NK-92 treated with Interleukin-12 subunit alpha and Interleukin-12 subunit beta, amount 100 ng/mL, for 24 hours (cell line): ENCODE data around the gene EXOC2.
"Not testable (repeated sequence)": the region's sequence is repeated elsewhere in the genome, so short reads cannot be mapped to it uniquely, and the experiment has no call there.

Experiments
- DNase-seq: peaks from one replicate; lab custom pipeline; 2025; lab: John Stamatoyannopoulos, UW

Gene EXOC2

DNA sequence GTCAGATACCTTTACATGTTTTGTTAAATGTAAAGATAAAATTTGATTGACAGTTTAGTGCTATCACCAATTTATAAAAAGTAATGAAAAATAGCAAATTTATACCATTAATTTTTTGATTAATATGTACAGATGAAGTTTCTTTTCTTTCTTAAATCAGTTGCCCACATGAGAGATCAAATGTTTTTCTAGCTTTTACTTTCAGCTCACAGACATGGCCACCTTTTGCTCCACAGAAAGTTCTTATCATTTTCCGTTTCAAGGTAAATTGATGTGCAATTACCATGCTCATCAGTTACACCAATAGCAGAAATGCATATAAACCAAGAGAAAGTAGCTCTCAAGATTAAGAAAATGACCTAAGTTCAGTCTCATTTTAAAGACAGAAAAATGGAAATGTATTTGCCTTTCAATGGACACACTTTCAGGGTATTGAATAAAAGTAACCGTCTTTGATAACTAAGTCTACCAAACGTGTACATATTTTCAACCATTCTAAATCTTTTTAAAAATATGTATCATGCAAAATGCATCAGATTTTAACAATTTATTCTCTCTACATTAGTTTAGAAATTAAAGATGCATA, 16.6 kb upstream of the EXOC2 start:
- no peak for DNase-seq

DNA sequence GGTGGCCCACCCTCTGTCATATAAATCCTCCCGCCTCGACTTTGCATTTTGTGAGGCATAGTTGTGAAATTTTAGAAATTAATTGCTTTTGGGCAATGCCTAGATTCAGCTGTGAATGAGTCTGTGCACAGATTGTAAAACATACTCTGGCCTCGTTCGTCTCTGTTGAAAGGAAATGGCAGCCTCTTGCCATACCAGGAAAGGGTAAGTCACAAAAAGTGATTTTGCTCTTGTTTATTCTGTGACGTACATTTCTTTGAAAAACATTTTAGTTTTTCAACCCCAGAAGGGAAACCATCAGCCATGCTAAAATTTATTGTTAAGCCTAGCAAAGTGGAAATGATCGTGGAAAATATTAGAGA, 15.3 kb upstream of the EXOC2 start:
- DNase-seq: no peak

DNA sequence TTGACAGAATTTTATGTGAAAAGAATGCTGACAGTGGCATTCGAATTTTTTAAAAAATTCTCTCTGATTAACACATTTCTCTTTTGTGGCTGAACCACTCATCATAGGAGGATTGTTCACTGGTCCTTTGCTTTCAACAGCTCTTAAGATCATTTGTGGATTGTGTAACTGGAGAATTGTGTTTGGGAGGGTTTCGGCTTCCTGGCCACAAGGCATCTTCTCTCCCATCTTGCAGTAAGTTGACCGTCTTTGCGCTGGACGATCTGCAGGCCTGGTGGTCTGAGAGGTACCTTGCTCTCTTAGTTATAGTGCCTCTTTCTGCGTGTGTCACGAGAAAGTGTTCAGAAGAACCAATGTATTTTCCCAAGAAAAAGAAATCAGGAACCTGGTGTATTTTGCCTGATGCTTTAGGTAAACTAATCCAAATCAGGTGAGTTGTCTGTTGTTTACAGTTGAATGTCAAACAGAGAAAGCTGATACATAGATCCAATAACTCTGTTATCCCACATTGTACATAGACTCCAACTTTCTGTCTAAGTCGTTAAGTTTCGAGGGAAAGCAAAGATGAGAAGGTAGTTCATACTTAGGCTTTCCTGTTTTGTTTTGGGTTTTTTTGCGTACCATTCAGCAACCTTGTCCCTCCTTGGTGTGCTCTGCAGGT, 14.8 kb upstream of the EXOC2 start:
- no peak for DNase-seq

DNA sequence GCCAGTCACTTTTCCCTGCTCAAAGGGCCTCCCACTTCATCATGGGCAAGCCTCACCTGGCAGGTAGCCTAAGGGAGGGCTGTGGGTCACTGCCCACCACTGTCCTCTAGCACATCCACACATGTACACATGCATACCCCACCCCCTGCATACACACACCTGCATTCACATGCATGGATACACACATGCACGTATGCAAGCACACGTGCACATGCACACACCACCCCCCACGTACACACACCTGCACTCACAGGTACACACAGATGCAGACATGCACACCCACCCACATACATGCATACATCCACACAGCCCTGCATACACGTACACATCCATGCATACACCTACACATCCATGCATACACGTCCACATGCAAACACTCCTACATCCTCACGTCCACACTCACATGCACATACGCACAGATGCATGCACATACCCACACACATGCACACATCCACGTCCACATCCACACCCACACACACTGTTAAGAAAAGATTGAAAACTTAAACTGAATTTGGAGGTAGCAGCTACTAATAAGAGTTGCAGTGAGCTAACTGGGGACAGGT, 14.0 kb upstream of the EXOC2 start:
- no peak for DNase-seq

DNA sequence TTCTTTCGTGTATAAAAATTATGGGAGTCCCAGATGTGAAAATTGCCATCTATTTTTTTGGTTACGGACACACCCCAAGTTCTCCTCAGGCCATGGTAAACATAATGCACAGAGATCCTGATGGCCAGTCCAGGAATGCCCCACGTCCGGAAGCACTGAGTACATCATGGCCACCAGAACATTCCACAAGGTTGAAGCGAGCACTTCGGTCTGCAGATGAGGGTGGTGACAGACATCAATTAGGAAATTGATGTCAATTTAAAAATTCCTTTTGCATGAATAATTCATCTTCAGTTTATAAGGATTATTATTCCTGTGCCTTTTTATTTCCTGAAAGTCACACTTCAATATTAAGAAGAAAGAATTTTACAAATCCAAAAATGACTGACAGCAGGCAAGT, 13.2 kb upstream of the EXOC2 start:
- DNase-seq: no peak

DNA sequence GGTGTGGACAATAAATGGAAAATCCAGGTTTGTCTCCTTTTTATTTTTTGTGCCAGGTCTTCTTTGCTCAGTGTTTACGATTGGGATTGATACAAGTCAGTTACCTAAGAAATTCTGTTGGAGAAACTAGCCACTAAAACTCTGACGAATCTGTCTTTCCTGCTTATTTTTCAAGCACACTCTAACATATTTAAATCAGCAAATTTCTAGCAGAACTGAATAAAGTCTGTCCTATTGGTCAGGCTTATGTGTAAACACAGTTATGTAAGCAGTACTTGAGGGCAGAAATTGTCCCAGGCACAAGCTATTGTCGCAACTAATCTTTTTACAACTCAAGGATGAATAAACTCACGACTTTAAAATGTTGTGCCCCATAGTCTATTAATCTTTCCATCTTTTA, 12.1 kb upstream of the EXOC2 start:
- no peak for DNase-seq

DNA sequence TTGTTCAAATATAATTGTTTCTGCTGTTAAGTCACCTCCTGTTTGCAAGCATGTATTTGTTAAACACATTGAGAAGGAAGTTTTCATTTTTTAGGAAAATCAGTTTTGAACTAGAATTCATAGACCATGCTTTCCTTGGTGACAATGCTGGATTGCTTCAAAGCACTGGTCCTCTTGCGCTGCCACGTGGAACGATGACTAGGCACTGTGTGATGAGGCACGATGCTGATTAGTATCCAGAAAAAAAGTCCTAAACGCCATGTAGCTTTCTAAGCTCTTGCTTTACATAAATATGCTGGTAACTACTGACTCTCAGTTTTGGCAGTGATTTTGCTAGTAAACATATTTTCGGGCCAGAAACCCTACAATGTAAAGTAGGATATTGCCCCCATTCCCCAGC, 11.1 kb upstream of the EXOC2 start:
- no peak for DNase-seq

DNA sequence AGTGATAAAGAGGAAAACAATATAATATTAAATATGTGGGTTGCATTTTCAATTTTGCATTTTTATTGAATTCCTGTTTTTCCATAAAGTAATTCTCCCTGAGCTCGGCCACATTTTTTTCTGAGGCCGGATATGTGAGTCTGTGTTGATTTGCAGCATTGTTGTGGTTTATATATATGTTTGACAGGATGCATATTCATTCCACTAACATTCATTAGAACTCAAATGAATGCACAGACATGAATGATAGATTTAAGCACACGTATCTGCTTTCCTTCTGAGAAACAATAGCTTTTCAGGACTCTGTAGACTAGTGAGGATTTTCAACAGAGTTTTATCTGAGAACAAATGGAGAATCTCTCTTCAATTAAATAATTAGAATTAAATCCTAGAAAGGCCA, 10.6 kb upstream of the EXOC2 start:
- no peak for DNase-seq

DNA sequence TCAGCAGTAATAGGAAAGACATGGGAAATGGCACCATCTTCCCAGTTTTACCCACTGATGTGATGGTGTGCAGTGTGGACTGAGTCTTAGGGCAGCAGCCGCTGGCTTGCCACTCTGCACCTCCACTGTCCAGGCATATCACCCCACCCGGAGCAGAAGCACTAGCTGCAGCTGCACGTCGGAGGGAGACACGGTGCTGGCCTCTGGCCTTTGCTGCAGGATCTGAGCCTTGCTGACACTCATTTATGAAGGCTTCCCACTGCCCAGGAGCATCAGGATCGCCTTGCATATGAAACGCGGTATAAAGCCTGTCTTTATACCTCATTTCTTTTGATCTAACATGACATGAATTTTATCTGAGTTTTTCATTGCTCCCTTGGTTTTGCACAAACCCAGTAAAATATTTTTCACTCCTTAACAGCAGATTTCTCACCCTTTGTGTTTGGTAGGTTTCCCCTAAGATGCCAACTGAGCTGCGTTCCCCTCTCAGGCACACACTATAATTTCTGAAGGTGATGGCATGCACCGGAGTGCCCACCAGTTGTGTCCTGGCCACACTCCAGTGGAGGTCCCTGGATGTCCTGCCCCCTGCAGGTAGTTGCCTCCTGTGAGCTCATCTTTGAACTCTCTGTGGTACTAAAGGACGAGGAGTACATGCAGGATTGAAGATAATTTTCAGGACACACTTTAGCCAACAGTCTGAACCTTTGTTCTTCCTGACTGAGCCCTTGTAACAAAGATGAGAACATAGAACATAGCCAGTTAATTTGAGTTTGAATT, 9.0 kb upstream of the EXOC2 start:
- no peak for DNase-seq

DNA sequence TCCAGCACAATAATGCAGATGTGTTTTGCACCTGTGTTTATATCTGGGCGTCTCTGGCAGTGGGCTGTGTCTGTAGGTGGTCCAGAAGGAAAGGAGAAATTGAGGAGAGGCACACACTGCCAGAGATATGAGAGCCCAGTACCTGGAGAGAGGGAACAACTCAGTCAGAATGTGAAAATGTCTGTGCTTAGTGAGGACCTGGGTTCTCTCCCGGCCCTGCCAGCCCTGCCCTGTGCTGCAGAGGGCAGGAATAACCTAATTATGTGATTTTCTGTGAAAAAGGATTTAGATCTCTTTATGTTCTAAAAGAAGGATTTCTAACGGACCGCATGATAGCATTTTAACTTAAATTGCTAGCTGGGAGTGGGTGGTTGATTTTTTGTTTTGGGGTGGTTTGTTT, 8.3 kb upstream of the EXOC2 start:
- no peak for DNase-seq

DNA sequence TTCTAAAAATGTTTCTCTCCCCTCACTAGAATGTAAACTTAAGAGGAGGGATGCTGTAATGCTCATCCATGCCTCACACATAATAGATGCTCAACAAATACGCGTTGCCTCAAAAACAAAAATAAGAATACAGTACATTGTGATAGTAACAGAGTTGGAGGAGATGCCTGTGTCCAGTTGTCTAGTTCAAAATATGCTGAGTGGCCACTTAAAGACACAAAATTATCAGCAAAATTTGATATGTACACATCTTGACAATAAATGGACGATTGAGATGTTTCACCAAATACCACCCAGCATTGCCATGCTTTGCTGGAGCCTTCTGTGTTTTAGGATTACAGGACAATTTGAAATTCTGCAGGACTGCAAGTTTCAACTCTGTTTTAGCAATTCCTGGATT, 7.6 kb upstream of the EXOC2 start:
- DNase-seq: no peak

DNA sequence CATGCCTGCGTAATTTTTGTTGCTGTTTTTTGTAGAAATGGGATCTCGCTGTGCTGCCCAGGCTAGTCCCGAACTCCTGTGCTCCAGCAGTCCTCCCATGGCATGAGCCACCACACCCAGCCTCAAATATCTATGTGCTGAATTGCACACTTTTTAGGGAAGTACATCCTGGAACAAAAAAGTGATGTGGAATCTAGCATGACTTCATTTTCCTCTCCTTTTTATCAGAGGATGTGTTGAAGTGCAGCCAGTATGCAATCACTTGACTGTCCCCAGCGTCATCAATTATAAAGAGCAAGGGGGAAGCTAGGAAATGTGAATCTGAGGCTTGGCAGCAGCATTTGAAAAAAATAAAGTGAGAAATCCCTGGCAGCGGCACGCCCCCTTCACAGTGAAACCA, 6.4 kb upstream of the EXOC2 start:
- DNase-seq: no peak

DNA sequence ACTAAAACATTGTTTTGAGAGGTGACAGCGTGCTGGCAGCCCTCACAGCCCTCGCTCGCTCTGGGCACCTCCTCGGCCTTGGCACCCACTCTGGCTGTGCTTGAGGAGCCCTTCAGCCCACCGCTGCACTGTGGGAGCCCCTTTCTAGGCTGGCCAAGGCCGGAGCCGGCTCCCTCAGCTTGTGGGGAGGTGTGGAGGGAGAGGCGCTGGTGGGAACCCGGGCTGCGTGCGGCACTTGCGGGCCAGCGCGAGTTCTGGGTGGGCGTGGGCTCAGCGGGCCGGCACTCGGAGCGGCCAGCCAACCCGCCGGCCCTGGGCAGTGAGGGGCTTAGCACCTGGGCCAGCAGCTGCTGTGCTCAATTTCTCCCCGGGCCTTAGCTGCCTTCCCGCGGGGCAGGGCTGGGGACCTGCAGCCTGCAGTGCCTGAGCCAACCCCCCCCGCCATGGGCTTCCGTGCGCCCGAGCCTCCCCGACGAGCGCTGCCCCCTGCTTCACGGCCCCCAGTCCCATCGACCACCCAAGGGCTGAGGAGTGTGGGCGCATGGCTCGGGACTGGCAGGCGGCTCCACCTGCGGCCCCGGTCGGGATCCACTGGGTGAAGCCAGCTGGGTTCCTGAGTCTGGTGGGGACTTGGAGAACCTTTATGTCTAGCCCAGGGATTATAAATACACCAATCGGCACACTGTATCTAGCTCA, 1.6 kb upstream of the EXOC2 start:
- not testable (repeated sequence) for DNase-seq

DNA sequence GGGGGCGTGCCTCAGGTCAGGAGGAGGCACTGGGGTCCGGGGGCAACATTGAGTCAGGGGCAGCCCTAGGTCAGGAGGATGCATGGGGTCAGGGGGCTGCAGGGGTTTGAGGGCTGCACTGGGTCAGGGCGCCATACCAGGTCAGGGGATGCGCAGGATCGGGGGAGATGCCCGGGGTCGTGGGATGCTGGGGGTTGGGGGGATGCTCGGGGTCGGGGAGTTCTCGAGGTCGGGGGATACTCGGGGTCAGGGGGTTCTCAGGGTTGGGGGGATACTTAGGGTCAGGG, 727 bp upstream of the EXOC2 start:
- no peak for DNase-seq

DNA sequence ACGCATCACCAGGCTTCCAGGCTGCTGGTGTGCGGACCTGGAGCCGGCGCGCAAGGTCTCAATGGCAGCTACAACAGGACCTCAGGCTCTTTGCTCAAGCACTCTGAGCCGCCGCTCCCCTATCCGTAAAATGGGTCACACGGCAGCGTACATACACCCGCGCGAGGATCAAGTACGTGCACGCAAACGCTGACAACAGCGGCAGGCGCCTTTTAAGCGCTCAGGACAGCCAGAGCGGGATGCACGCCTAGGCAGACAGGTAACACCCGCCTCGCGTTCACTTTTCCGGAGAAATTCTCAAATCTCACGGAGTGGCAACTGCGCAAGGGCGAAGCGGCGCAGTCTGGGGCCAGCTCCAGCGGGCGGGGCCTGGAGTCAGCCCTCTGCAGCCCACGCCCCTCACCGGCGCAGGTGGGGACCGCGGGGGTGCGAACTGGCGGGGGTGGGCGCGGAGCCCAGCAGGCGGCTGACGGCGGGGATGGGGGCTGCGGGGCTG, 535 bp downstream of the EXOC2 start:
- DNase-seq: peak; percentile 40

DNA sequence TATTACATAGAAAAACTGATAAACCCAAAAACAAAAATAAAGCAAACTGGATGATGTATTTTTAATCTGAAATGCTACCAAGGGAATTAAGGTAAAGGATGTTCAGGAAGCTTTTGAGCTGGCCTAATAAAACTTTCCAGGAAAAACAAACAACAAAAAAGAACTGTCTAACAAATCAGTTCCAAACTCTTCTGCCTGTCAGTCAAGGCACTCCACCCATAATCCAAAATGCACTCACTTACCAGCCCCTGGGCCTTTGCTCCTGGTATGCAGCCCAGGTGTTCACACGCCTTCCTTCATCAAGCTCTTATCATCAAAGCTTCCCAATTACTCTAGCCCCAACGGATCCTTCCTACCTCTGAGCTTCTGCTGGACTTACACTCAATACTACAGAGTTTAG, 3.7 kb downstream of the EXOC2 start:
- no peak for DNase-seq

DNA sequence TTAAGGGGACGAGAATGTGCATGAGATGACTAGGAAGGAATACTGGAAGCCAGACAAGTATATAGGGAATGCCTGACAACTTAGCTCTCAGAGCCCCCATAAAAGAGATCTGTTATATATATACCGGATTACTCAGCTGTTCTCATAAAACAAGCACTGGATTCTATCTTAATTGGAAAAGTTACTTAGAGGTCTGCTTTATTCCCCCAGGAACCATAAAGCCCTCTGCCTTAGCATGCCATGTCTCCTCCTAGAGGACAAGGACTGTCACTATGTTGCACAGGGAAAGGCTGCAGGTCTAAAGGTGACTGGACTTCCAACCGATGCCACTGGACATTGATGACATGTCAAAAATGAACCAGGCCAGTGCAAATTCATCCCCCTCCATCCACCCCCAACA, 6.4 kb downstream of the EXOC2 start:
- DNase-seq: no peak

DNA sequence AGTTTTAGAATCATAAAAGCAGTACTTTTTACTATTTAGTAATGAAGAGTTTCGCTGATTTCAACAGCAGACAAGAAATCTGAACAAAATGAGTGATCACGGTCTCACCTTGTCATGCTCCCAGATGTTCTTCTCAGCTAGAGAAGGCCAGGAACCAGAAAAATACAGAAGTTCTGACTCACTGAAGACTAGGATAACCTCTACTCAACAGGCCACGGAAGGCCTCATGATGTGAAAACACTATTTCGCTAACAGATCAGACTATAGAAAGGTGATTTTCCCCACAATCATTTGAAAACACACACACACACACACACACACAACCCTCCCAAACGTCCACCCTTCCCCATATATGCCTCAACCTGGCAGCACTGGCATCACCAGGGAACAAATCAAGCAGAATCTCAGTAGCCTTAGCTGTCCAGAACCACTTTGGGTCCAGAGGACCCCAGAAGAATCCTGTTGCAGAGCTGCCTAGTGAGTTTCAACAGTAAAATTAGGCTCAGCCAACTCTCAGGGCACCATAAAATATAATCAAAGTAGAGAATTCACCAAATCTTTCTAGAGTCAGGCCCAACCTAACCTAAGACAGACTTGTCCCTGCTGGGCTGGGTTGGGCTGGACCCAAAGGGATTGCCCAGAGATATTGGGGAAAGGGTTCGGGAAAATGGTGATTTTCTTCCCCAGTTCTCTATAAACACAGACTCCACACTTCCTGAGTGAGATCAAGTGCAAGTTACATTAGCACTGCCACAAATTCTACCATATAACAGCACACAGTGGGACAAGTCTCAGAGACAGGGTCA, 7.9 kb downstream of the EXOC2 start:
- no peak for DNase-seq

DNA sequence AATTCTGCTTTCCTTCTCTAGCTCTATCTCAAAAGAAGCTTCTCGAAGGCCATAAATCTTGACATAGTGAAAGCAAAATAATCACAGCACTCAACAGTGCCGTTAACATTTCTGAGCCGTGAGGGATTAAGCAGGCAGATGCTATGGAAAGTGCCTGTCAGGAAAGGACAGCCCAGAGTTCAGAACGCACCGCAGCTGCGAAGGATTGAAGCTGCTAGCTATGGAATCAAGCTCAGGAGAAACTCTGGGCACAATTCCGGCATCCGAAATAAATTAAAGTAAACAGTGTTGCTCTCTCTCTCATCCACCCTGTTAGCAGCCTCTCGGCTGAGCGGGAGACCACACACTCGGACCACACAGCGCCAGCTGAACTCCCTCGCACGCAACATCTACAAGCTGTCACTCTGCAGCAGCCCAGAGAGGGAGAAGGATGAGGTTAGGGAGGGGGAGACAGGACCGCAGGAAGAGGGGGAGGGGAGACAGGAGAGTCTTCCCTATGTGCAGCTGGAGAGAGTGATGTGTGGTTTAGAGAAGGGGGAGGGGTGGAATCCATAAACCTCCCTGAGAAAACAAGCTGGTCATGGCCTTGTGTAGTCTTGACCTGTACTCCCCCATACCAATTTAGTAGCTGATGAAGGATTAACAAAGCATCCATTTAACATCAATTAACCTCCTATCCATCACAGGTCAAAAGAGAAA, 9.0 kb downstream of the EXOC2 start:
- no peak for DNase-seq

DNA sequence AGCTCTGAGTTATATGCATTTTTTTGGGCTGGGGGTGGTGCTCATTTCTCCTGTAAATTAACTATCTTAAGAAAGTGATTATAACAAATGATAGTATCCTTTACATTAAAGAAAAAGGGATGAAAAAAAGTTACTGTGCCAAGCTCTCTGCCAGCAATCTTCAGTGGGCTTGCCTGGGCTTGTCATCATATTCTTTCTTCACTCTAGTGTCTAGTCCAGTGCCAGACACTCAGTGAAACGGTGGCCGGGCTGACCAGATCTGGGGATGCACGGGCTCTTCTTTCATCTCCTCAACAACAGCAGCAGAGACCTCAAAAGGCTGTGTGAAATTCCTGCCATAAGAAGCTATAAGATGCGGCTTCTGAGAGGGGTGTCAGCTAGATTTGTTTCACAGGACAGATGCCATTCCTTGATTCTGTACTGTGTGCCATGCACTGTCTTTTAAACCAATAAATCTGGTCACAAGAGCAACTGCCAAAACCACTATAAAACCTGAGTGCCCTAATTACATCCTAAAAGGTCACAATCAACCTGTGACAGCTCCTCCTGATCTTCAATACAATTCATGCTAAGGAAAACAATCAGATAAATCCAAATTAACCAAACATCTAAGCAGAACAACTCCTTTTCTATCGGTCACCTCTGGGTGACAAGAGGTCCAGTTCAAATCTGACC, 12.1 kb downstream of the EXOC2 start:
- DNase-seq: no peak

DNA sequence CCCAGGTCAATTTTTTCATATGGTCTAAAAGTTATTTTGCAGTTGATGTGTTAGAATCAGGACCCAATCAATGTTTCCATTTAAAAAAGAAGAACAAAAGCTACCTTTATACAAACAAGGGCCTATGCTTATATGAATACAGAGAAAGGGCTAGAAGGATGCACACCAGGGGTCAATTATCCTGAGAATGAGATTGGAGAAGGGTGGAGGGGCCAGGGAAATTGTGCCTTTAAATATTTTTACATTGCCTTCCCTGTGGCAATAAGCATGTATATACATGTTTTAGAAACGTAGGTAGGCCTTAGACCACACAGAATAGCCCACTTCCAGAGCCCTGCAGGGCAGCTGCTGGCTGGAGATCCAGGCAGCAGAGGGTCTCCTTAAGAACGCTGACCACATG, 12.7 kb downstream of the EXOC2 start:
- no peak for DNase-seq
